Activated CD4-positive, CD25-positive, alpha-beta regulatory T cell treated with anti-CD3 and anti-CD28 coated beads, Interleukin-2, amount 50 U/mL, for 16 hours (primary cell): ENCODE data around the gene AGBL3.
A peak's percentile ranks its signal among the peaks of the same experiment; 100 is the strongest.

Experiments used
- DNase-seq: peaks from one replicate; pipeline ENCODE4 v3.0.0-alpha.2; 2020; ENCODE audit warnings: low read depth, low spot score

Gene AGBL3

DNA sequence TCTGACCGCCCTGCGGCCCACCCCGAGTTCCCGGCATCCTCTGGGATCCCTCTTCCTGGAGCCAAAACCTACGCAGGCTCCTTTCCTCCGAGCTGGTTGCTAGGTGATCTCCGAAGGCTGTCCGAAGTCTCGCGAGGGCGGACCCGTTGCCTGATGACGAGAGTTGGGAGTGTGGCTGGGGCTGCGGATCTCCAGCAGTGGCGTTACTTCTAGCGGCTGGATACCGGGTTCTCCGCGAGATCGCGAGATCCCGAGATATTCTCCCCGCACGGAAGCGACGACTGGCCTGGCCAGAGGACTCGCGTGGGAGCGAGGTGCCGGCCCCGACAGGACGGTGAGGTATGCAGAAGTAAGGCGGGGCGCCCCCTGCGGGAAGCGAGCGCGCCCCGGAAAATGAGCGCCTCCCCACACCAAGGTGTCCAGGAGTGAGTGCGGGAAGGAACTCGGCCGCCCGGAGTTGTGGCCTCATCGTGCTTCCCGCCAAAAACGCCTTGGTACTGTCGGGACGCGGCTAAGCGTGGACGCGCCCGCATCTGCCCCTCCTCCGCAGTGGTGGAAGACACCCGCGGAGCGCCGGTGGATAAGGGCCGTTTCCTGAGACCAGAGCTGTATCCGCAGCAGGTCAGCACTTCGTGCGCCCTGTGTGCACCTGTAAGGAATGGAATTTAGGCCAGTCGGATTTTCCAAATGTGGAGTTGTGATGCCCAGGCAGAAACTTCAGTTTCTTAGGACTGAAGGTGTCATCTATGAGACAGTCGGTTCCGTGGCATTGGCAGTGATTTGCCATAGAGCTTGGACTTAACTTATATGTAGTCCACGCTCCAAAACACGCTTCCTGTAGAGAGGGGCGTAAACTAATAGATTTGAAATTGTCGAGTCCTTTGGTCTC lies at the start of gene AGBL3:
Gene AGBL3, plus strand, starts transcription at position 146 of the 889 bp plus-strand sequence. CDS start 1,426 bp downstream, outside the sequence.
- DNase-seq: peak; percentile 67

DNA sequence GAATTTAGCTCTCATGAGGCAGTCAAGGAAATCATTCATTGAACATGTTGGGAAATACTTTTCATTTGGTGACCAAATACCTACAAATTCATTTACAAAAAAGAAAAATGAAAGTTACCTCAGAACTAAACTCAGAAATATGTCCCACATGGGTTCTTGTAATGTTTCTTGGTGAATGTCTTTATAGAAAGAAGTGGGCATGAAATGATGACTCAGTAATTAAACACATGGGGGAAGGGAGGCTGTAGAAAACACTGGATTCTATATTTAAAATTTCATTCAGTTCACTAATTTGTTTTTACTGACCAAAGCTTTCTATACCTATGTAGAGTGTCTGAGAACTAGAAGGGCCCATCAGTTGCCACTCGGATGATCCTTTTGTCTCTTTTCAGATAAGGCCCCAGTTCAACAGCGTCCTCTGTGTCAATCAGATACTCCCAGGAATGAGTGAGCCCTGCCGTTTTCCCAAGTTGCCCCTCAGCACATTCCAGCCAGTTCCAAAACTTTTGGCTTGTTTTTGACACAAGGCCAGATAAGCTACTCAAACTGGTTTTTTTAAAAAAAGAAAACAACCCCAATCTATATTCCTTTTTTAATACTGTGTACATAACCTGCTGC lies 49.3 kb upstream of the AGBL3 start:
- no peak for DNase-seq

DNA sequence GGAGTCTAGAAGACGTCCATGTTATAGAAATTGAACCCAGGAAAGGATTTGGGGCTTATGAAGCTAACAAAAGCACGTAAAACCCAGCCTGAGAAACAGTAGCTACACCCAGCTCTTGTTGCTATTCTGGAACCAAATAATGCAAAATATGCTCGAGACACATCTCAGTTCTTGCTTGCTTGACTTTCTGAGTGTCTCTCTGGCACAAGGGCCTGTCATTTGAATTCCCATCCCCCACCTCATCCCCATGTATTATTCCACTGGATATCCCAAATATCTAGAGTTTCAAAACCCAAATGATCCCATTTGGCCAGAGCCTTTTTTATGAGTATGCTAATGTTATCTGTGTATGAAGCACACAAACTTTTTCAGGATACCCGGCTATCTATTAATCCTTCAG lies 48.2 kb upstream of the AGBL3 start:
- DNase-seq: no peak

DNA sequence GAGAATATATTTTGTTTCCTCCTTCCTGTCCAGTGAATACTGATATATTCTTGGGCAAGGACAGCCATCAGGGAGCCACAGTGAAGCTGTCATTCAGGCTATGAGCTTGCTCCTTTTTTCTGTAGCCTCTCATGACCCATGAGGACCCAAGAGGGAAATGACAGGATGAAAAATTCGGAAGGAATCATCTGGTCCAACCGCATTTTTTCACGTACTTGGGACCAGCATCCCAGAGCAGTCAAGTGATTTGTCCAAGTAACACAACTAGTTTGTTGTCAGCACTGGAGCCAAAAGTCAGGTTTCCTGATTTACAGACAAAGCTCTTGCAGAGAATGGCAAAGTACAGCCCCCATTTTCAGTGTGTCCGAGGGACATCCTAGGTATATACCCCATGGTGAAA lies 47.2 kb upstream of the AGBL3 start:
- no peak for DNase-seq

DNA sequence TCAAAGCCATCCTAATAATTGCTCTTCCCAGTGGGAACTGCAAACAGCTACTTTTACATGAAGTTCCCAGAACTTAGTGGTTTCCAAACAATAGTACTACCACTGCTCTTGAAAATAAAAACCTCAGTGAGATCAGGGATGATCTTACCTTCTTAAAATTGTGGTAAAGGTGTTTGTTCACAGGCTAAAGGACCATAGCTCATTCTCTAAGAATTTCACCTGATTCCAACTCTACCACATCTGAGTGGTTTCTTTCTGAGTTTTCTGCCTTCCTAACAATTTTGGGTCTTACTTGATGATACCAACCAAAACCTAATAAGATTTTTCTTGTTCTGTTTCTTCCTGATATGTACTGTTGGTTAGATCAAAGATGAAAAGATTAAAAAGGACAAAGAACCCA lies 45.6 kb upstream of the AGBL3 start:
- DNase-seq: no peak

DNA sequence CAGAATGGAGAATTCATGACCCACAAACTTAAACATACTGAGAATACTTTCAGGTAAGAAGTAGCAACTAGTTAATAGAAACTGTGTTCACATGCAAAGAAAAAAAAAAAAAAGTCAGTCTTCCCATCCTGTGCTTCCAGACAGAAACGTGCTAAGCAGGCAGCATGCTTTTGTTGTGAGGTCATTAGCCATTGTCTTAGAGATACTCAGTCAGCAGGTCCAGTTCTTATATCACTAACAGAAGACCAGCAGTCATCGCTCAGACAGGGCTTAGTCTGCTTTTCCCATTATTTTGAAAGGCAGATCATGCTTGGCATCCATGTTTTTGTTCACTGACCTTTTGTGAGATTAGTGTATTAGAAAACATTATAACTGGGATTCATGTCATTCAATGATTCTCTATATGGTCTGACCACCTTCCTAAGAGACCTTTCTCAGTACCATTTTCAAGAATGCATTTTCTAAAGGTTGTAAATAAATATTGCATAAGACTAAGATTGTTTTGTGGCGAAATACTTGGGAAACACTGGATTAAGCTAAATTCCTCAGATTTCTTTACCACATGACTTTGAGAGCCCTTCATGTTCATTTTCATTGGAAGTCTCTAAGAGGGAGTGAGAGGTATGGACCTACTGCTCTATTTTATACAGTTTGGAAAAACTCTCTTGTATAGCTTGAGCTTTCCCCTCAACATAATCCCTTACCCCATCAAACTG lies 45.0 kb upstream of the AGBL3 start:
- DNase-seq: no peak

DNA sequence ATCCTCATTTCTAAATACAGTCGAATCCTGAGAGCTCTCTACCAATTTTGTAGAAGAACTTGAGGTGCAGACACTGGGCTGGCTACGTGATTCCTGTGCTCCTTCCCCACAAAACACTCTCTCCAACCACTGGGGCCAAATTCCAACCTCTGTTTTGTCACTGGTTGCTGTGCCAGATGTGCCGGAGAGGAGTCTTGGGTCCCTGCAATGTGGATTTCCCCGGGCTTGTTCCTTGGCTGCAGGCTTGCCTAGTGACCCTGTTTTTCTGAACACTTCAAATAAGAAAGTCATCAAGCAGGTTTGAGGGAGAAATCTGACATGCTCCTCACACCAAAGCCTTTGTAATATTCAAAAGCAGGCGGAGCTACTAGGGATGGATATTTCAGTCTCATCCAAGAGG lies 44.4 kb upstream of the AGBL3 start:
- no peak for DNase-seq

DNA sequence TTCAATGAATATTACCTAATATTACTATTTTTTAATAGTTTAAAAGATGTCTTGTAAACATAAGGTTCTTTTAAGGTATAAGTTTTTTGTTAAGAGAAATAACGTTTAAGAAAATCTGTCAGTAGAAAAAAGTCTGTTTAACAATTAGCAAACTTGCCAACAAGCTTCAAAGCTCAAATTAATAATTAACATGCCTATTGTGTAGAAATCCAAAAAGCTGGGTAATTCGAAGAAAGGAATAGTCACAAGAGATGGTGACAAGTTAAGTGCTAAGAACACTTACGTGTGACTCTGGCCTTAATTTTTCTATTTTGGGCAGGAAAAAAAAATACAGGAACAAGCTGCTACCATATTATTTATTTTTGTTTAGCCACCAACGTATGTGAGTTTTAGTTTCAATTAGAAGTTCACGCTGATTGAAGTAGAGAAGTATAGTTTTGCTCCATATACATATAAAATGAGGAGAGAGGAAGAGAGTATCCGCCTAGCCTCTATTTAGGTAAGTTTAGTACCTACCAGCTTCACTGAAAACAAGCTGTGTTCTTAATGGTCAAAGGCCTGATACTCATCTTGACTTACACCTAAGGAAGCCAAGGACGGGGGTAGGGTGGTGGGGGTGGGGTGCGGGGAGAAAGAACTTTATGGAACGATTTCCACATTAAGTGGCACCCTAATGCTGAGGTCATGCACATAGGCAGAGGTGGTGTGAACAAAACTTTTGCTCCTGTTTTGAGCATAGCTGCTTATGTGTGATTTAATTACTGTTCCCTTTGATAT lies 43.4 kb upstream of the AGBL3 start:
- DNase-seq: no peak

DNA sequence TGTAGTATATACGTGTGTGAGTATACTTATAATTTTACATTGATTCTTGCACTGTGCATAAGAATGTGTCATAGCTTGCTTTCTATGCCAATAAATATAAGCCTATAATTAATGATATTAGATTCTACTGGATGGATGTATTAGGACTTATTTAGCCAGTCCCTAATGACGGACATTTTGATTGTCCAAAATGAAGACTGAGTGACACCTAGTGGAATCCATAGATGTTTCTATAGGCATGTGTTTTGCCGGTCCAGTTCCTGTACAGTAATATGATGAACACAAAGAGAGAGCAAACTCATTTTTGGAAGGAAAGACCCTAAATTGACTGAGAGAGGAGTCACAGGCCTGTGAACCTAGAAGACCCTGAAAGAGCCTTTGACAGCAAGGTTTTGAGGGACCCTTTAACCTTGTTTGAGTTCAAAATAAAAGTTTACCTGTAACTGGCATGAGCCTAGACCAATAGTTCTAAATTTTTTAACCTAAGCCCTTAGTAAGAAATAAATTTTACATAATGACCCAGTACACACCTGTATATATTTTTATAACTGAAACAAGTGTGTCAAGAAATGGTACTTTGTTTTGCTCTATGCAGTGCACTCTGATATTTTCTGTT lies 42.4 kb upstream of the AGBL3 start:
- no peak for DNase-seq

DNA sequence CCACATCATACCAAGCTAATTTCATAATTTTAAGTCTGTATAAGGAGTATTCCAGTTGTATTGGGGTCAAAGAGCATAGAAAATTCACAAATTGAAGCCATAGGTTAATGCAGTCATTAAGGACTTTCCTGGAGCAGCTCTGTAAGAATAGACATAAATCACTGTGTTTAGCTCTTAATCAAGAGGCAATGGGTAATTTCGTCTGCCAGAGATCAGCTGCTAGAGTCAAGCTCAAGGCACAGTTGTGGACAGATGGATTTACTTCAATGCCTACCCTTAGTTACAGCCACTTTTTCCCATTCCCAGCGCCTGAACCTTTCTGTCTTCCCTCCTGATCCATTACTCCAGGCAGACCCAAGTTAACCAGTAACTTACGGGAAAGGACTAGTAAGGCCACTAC lies 40.6 kb upstream of the AGBL3 start:
- DNase-seq: no peak

DNA sequence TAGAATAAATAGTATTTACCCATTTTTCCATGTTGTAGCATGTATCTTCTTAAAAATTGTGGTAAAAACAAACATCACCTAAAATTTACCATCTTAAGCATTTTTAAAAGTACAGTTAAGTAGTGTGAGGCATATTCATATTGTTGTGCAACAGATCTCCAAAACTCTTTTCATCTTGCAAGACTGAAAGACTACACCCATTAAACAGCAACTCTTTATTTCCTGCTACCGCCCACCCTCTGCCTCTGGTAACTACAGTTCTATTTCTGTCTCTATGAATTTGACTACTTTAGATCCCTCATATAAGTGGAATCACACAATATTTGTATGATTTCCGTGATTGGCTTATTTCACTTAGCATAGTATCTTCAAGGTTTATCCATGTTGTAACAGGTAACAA lies 40.0 kb upstream of the AGBL3 start:
- DNase-seq: no peak

DNA sequence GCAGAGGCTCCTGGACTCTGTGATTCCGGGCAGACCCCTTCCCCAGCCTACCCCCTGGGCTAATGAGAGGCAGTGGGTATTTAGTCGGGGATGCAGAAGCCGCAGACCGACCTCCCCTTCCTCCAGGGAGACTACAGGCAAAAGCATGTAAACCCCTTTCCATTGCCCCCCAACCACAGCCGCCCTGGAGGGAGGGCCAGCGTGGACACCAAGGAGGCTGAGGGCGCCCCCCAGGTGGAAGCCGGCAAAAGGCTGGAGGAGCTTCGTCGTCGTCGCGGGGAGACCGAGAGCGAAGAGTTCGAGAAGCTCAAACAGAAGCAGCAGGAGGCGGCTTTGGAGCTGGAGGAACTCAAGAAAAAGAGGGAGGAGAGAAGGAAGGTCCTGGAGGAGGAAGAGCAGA lies 39.0 kb upstream of the AGBL3 start:
- DNase-seq: no peak

DNA sequence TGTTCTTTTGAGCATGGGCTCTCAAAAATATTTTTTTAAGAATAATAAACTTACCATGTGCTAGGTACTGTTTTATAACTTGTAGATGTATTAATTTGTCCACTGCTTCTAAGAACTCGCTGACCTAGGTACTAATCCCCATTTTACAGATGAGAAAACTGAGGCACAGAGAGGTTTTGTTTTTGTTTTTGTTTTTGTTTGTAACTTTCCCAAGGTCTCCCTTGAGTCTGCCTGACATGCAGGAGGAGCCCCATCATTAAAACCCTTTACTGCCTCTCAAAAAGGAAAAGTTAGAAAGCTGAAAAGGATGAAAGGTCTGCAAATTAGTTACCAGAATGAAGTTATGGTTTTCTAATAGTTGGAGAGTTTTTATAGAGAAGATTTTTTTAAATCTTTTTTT lies 38.5 kb upstream of the AGBL3 start:
- DNase-seq: no peak

DNA sequence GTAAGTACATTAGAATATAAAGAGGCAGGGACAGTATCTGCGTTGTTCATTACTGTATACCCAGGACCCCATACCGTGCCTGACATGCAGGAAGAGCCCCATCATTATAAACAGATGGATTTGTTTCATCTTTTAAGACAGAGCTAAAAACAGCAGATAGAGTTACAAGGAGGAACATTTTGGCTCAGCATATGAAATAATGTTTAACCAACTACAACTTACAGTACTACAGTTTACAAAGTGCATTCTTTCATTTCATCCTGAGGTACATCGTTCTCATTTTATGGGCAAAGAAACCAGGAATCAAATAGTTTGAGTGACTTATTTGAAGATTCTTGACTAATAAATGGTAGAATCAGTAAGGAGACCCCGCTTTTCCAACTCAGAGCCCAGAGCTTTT lies 38.1 kb upstream of the AGBL3 start:
- no peak for DNase-seq

DNA sequence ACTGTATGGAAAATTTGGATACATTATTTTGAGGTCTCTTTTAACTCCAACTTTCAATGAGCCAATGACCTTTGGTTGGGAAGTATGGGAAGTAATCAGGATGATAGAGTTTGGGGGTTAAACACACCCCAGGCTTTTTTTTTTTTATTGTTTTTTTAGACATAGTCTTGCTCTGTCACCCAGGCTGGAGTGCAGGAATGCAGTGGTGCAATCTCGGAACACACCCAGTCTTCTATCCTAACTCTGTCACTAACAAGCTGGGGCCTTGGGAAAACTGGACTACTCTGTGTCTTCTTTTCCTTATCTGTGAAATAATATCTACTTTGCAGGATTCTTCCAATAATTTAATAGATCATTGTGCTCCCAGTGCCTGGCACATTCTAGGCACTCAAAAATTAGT lies 37.6 kb upstream of the AGBL3 start:
- DNase-seq: no peak

DNA sequence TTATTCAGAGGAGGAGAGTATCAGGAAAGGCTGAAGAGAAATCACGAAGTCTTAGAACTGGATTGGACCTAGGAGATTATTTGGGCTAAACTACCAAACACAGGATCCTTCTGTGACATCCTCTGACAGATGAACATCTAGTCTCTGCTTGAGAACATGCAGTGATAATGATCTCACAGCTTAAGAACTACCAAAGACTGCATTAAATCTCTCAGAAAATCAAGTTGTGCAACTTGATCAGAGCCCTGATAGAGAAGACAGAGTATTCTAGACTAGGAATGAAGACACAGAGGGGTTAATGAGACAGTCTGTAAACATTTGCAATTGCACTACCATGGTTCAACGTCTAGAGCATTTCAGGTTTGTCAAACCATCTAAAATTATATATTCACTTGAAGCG lies 37.1 kb upstream of the AGBL3 start:
- no peak for DNase-seq

DNA sequence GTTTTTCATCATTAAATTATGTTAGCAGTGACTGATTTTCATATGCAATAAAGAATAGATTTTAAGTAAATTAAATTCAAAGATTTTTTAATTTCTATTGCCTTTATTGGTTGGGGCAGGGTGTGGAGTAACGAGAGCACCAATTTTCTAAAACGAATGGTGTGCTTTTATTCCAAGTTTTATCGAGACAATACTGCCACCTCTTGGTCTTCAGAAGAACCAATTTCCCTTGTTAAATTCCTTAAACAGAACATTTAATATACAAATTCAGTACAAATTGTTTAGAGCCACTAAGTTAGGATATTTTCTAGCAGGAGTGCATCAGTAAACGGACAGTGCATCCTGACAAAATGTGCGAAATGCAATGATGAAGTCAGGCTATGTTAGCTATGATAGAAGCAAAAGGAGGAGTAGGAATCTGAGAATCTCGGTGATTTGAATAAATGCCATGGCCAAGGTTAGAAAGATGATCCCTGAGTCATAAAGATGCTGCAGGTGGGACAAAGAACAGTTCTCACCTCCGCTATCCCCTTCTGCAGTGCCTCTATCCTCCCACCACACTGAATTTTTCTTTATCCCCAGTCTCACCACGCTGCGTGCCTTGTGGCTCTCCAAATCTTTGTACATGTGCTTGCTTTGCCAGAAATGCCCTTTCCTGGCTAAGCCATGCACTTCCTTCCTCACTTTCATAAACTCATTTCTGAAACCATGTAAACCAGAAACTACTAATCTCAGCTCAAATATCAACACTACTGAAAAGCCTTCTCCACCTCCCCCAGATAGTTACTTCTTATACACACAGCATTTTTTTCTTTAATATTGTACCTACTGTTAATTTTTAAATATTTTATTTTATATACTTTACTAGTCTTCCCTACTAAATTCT lies 31.9 kb upstream of the AGBL3 start:
- no peak for DNase-seq

DNA sequence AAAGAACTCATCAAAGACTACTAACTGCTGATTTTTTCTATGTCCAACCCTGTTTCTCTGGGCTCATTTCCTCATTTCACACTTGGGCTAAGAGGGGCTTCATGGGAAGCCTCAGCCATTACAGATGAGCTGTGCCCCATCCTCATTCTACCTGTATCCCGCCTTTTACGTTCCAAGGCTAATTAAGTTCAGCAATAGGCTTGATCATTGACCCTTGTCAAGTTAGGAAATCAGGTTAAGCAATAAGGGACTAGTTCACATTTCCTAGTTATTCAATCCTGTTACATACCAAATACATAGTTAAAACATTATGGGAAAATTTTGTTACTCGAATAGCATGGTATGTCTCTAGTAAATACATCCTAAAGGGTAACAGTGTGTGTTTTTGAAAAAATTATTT lies 29.3 kb upstream of the AGBL3 start:
- DNase-seq: no peak

DNA sequence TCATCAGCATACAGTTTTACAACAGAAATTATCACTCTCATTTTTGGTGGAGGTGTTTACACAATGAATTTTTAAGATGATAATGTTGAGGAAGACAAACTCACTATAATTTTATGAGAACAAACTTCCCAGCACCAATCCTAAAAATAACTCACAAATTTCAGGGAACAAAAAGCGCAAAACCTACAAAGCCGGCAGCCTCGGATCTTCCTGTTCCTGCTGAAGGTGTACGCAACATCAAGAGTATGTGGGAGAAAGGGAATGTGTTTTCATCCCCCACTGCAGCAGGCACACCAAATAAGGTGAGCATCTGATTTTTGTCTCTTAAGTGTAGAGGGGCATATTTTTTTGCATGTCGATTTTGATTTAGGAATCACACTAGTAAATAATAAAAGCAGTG lies 26.5 kb upstream of the AGBL3 start:
- no peak for DNase-seq

DNA sequence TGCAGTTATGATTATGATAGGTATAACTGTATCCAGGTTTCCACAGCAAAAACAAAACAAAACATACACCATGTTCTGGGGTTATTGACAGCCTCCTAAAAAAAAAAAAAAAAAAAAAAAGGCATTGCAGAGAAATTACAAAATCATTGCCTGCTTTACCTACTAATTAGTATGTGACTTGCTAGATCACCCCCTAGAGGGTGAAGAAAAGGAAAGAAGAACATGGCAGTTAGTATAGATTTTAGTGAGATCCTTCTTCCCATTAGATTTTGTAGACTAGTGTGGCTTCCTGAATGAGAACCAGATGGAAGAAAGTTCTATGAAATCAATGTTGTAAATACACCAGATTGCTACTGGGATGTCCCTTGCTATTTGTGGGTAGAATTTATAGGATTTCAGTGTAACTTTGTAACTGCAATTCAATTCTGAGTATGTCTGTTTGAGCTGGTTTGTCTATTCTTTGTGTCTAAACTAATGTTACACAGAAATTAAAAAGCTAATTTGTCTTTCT lies 24.0 kb upstream of the AGBL3 start:
- no peak for DNase-seq
